ENCODE results near the gene BAIAP2L1.
A peak's percentile ranks its signal among the peaks of the same experiment; 100 is the strongest.
"Not testable (repeated sequence)": the region's sequence is repeated elsewhere in the genome, so short reads cannot be mapped to it uniquely, and the experiment has no call there.

Gene BAIAP2L1, protein sequence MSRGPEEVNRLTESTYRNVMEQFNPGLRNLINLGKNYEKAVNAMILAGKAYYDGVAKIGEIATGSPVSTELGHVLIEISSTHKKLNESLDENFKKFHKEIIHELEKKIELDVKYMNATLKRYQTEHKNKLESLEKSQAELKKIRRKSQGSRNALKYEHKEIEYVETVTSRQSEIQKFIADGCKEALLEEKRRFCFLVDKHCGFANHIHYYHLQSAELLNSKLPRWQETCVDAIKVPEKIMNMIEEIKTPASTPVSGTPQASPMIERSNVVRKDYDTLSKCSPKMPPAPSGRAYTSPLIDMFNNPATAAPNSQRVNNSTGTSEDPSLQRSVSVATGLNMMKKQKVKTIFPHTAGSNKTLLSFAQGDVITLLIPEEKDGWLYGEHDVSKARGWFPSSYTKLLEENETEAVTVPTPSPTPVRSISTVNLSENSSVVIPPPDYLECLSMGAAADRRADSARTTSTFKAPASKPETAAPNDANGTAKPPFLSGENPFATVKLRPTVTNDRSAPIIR

GRCh38 chr7:98400542-98401340 lies at the start of gene BAIAP2L1:
BAIAP2L1 (minus strand) TSS chr7:98401090; CDS start chr7:98400852, 238 bp downstream.
- peak; percentile 58 to 63 for DNase-seq (ENCODE audit: low read depth in 2 of 2)

DNA sequence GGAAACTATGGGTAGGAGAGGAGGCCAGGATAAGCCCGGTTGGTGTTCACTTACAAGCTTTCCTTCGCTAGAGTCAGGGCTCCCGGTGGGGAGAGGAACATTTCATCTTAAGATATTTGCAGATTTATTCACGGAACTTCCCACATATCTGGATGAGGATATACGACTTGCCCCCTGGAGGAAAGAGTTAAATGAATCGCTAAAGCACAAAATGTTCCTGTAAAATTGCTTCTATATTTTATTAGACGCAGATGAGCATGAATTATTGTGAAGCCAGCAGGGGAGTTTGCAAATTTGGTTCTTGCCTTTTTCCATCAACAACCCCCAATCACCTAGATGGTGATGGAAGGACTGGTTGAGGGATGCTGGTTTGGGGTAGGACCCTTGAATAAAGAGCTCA lies 47.9 kb upstream of the BAIAP2L1 start:
- DNase-seq (ENCODE audit: low read depth in 2 of 2), result no peak

DNA sequence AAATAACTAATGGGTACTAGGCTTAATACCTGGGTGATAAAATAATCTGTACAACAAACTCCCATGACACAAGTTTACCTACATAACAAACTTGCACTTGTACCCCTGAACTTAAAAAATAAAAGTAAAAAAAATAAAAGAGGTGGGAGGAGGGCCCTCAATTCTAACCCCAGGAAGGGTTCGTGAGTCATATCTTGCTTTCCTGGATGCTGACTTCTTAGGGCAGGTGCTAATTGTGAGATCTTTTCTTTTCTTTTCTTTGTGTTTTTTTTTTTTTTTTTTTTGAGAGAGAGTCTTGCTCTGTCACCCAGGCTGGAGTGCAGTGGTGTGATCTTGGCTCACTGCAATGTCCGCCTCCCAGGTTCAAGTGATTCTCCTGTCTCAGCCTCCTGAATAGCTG lies 40.1 kb upstream of the BAIAP2L1 start:
- DNase-seq (ENCODE audit: low read depth in 2 of 2), result not testable (repeated sequence)

DNA sequence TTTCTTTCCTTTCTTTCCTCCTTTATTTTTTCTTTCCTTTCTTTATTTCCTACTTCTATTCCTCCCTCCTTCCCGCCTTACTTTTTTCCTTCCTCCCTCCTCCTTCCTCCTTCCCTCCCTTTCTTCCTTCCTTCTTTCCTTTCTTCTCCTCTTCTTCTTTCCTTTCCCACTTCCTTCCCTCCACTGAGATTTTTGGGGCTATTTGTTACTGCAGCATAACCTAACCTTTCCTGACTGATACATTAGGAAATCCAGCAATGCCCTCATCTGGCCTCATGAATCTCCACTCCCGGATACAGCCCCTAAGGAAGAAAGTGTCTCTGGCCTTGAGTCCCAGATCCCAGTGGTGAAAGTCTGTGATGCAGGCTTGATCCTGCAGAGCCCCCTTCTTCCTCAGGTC lies 38.6 kb upstream of the BAIAP2L1 start:
- DNase-seq (ENCODE audit: low read depth in 2 of 2), result no peak

DNA sequence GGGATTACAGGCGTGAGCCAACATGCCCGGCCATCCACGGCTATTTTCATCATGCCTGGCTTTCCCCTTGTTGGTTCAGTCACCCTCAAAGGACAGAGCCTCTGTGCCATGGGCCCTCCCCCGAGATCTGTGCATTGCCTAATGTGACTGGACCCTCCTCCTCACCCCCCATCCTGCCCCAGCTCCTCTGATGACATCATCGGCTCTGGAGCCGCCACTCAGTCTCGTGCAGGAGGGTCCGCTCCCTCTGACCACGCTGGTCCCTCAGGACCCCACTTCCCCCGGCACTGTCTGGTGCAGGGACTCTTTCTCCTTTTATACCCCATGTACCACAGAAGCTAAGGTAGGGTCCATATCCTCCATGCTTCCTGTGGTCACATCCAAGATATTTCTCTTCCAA lies 33.2 kb upstream of the BAIAP2L1 start:
- no peak for DNase-seq (ENCODE audit: low read depth in 2 of 2)

DNA sequence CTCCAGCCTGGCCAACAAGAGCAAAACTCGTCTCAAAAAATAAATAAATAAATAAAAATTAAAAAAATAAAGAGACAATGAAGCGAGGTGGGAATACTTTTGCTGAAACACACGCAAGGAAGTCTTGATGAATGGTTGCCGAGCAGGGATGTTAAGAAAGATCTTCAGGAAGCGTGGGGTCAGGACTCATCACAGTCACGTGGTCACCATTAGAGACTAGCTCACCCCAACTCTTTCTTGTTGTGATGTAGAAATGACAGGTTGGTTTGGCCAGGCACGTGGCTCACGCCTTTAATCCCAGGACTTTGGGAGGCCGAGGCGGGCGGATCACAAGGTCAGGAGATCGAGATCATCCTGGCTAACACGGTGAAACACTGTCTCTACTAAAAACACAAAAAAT lies 28.9 kb upstream of the BAIAP2L1 start:
- DNase-seq (ENCODE audit: low read depth in 2 of 2), result no peak

- DNase-seq (ENCODE audit: low read depth in 2 of 2), result no peak
Observed at GRCh38 chr7:98423043-98423442, 22.2 kb upstream of the BAIAP2L1 start.

GRCh38 chr7:98420966-98421612 lies 20.2 kb upstream of the BAIAP2L1 start:
- peak; percentile 7 to 13 for DNase-seq (ENCODE audit: low read depth in 2 of 2)

- DNase-seq (ENCODE audit: low read depth in 2 of 2), result not testable (repeated sequence)
Observed at GRCh38 chr7:98419988-98420387, 19.1 kb upstream of the BAIAP2L1 start.

DNA sequence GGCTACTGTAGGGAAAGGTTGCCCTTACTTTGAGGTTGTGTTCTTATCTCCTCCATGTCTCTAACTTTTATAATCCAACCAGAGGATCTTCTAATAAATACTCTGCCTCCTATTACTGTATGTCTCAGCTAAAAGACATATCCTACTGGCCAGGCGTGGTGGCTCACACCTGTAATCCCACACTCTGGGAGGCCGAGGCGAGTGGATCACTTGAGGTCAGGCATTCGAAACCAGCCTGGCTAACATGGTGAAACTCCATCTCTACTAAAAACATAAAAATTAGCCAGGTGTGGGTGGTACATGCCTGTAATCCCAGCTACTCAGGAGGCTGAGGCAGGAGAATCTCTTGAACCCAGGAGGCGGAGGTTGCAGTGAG lies 18.4 kb upstream of the BAIAP2L1 start:
- DNase-seq (ENCODE audit: low read depth in 2 of 2), result not testable (repeated sequence)

DNA sequence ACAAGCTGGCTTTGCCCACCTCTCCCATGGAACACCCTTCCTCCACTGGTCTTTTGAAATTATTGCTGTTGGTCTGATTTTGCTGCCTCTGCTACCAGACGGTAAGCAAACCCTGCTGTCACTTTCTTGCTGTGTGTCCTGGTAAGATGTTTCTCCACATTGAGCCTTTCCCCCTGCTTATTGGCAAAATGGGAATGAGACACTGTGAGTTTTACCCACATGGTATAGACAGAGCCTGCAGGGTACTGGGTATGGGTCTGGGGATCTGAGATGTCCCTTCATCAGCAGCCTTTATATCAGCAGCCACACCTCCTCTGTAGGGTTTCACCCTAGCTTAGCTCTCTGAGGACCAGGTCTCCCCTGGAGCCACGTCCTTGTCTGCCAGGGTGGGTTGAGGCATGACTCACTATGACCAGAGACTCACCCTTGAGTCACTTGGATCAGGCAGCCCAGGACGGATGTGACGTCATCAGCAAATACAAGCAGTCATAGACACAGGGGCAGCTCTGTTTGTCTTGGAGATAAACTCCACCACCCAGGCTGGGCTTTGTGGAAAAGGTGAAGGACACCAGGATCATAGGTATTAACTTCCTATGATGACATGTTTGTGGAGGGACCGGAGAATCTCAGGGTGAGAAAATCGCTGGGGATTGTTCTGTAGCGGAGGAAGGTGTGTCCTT lies 17.9 kb upstream of the BAIAP2L1 start:
- DNase-seq (ENCODE audit: low read depth in 2 of 2), result no peak

DNA sequence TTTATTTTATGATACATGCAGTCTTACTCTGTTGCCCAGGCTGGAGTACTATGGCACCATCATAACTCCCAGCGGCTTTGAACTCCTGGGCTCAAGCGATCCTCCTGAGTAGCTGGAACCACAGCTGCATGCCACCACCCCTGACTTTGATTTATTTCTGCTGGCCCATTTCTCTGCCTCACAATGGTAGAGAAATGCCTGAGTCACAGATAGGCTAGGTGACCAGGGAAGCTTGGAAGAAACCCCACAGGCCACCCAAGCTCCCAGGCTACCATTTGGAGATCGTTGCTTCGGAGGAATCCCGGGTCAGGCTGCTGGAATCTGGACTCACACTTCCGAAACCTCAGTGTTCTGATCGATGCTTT lies 17.4 kb upstream of the BAIAP2L1 start:
- no peak for DNase-seq (ENCODE audit: low read depth in 2 of 2)

DNA sequence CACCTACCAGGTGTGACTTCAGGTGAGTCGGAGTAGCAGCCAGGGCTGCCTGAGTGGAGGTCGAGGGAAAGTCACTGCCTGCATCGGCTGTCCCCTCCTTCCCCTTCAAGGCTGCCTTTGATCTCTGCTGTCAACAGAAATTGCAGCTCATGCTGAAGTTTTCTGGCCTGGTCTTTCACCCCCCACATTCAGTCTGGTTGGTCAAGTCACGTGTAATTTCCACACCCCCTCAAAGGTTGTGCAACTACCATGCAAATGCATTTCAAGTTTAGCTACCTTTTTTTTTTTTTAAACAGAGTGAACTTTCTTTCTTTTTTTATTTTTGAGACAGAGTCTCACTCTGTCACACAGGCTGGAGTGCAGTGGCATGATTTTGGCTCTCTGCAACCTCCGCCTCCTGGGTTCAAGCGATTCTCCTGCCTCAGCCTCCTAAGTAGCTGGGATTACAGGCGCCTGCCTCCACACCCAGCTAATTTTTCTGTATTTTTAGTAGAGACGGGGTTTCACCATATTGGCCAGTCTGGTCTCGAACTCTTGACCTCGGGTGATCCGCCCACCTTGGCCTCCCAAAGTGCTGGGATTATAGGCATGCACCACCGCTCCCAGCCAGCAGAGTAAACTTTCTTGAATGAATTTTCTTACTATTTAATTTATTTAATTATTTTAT lies 16.8 kb upstream of the BAIAP2L1 start:
- DNase-seq (ENCODE audit: low read depth in 2 of 2), result not testable (repeated sequence)

GRCh38 chr7:98414205-98414900 lies 13.5 kb upstream of the BAIAP2L1 start:
- DNase-seq (ENCODE audit: low read depth in 2 of 2), result no peak

GRCh38 chr7:98413655-98414054 lies 12.8 kb upstream of the BAIAP2L1 start:
- DNase-seq (ENCODE audit: low read depth in 2 of 2), result not testable (repeated sequence)

DNA sequence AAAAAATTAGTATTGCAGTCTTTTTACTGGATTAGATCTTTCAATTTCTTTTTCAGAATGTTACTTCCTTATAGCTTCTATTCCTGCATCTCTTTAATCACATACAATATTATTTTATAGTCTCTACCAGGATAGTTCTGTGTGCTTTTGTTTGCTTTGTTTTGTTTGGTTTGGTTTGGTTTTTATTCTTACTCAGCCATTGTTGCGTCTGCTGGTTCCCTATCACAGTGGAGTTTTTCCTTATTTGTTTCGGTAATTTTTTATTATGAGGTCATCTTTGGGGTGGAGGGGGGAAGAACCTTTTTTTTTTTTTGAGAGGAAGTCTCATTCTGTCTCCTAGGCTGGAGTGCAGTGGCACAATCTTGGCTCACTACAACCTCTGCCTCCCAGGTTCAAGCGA lies 9.0 kb upstream of the BAIAP2L1 start:
- DNase-seq (ENCODE audit: low read depth in 2 of 2), result no peak

- not testable (repeated sequence) for DNase-seq (ENCODE audit: low read depth in 2 of 2)
Observed at GRCh38 chr7:98408146-98408545, 7.3 kb upstream of the BAIAP2L1 start.

DNA sequence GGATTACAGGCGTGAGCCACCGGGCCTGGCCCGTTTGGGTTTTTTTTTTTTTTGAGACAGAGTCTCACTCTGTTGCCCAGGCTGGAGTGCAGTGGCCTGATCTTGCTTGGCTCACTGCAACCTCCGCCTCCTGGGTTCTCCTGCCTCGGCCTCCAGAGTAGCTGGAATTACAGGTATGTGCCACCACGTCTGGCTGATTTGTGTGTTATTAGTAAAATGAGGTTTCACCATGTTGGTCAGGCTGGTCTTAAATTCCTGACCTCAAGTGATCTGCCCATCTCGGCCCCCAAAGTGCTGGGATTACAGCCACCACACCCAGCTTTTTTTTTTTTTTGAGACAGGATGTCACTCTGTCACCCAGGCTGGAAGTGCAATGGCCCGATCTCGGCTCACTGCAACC lies 5.9 kb upstream of the BAIAP2L1 start:
- no peak for DNase-seq (ENCODE audit: low read depth in 2 of 2)

GRCh38 chr7:98404840-98405239 lies 4.0 kb upstream of the BAIAP2L1 start:
- no peak for DNase-seq (ENCODE audit: low read depth in 2 of 2)

- DNase-seq (ENCODE audit: low read depth in 2 of 2), result no peak
Observed at GRCh38 chr7:98399890-98400541, 874 bp downstream of the BAIAP2L1 start.
